CD14-positive monocyte (primary cell): Measurements from ENCODE around the gene FBXO2. TPM values are rescaled to one million over a fixed set of nuclear protein-coding genes. Genes with fewer than 3 reads are reported as not detected.

Experiments used
- DNase-seq, 3 donors: peaks; one replicate each; pipeline ENCODE4 v3.0.0-alpha.2; 2011 to 2022
- H2AFZ ChIP-seq: 2 replicates; pipeline ENCODE4 v1.6.0; 2012; ENCODE audit warnings: mild to moderate bottlenecking, low read depth, low read length, inconsistent platforms; ENCODE audit not compliant: insufficient read depth, poor library complexity, severe bottlenecking
- H3K27ac ChIP-seq, 2 donors: 1 replicate in 1 of 2; 2 replicates in 1 of 2; pipeline ENCODE4 v1.5.1; 2012 to 2013; ENCODE audit warnings: low read length in 2 of 2, control low read depth in 1 of 2, inconsistent platforms in 1 of 2, low read depth in 1 of 2, mild to moderate bottlenecking in 1 of 2
- H3K27me3 ChIP-seq, 2 donors: one replicate each; pipeline versions ENCODE4 v1.6.0 to v1.6.1; 2011 to 2013; ENCODE audit warnings: low read length in 2 of 2; ENCODE audit not compliant: control insufficient read depth in 2 of 2, insufficient read depth in 2 of 2
- H3K36me3 ChIP-seq, 2 donors: replicated peaks in 1 of 2; 1 replicate in 1 of 2; 2 replicates in 1 of 2; pipeline versions ENCODE4 v1.5.1 to v1.6.1; 2012 to 2013; ENCODE audit warnings: low read length in 2 of 2, control low read depth in 1 of 2, inconsistent platforms in 1 of 2, mild to moderate bottlenecking in 1 of 2; ENCODE audit not compliant: insufficient read depth in 2 of 2, control insufficient read depth in 1 of 2
- H3K4me1 ChIP-seq, 2 donors: 1 replicate in 1 of 2; 2 replicates in 1 of 2; pipeline versions ENCODE4 v1.5.1 to v1.6.1; 2012 to 2013; ENCODE audit warnings: low read length in 2 of 2, control low read depth in 1 of 2, inconsistent platforms in 1 of 2, mild to moderate bottlenecking in 1 of 2, moderate library complexity in 1 of 2; ENCODE audit not compliant: insufficient read depth in 2 of 2, control insufficient read depth in 1 of 2
- H3K4me2 ChIP-seq: replicated peaks from 2 replicates; pipeline ENCODE3; 2012; ENCODE audit warnings: low read length, moderate library complexity, mild to moderate bottlenecking; ENCODE audit not compliant: poor library complexity, severe bottlenecking; ENCODE audit errors: extremely low read depth
- H3K4me3 ChIP-seq, 3 experiments: fragments of 200-600 bp in 1 of 3; sonication (generic) in 1 of 3; replicated peaks in 1 of 3; 1 replicate in 2 of 3; 2 replicates in 1 of 3; pipeline ENCODE4 v1.5.1; 2011 to 2013; ENCODE audit warnings: low read length in 3 of 3, mild to moderate bottlenecking in 3 of 3, control low read depth in 2 of 3, low read depth in 2 of 3, inconsistent platforms in 1 of 3, moderate library complexity in 1 of 3
- H3K79me2 ChIP-seq: 2 replicates; pipeline ENCODE4 v1.6.0; 2012; ENCODE audit warnings: mild to moderate bottlenecking, control low read depth, inconsistent platforms, low read length, moderate library complexity; ENCODE audit not compliant: insufficient read depth
- H3K9ac ChIP-seq: 2 replicates; pipeline ENCODE4 v1.6.0; 2017; ENCODE audit warnings: low read length, mild to moderate bottlenecking; ENCODE audit not compliant: insufficient read depth, poor library complexity, severe bottlenecking
- H3K9me3 ChIP-seq, 2 donors: replicated peaks in 1 of 2; 1 replicate in 1 of 2; 2 replicates in 1 of 2; pipeline versions ENCODE4 v1.5.1 to v1.6.1; 2012 to 2013; ENCODE audit warnings: low read length in 2 of 2, control low read depth in 1 of 2; ENCODE audit not compliant: control insufficient read depth in 1 of 2, insufficient read depth in 1 of 2
- H4K20me1 ChIP-seq: 2 replicates; pipeline ENCODE4 v1.6.0; 2012; ENCODE audit warnings: mild to moderate bottlenecking, low read length, control low read depth, moderate library complexity; ENCODE audit not compliant: insufficient read depth
- H3K27ac Mint-ChIP-seq, 7 donors: one replicate each; pipeline ENCODE4 v1.8.0; 2020; ENCODE audit warnings: mild to moderate bottlenecking in 7 of 7, mixed read lengths in 7 of 7, moderate library complexity in 6 of 7, inconsistent platforms in 2 of 7
- H3K27me3 Mint-ChIP-seq, 3 donors: one replicate each; pipeline ENCODE4 v1.8.0; 2021 to 2022; ENCODE audit warnings: low read depth in 3 of 3, mild to moderate bottlenecking in 3 of 3, mixed read lengths in 3 of 3, moderate library complexity in 3 of 3, inconsistent platforms in 1 of 3
- H3K36me3 Mint-ChIP-seq, 2 donors: one replicate each; pipeline ENCODE4 v1.8.0; 2020; ENCODE audit warnings: mixed read lengths in 2 of 2, inconsistent platforms in 1 of 2, mild to moderate bottlenecking in 1 of 2
- H3K4me1 Mint-ChIP-seq: one replicate; pipeline ENCODE4 v1.8.0; 2020; ENCODE audit warnings: mild to moderate bottlenecking, mixed read lengths
- H3K4me3 Mint-ChIP-seq, 2 donors: one replicate each; pipeline ENCODE4 v1.8.0; 2020; ENCODE audit warnings: mild to moderate bottlenecking in 2 of 2, mixed read lengths in 2 of 2, moderate library complexity in 1 of 2
- H3K9me3 Mint-ChIP-seq, 7 donors: one replicate each; pipeline ENCODE4 v1.8.0; 2020 to 2022; ENCODE audit warnings: mixed read lengths in 7 of 7, mild to moderate bottlenecking in 6 of 7, moderate library complexity in 6 of 7, inconsistent platforms in 2 of 7
- CTCF ChIP-seq: fragments of 200-600 bp; IDR thresholded peaks from one replicate; pipeline ENCODE4 v1.8.0; 2022; ENCODE audit warnings: antibody characterized with exemption, mild to moderate bottlenecking
- WGBS: methylation state at CpG from one replicate; pipeline ENCODE4 v1.1.5; 2013; ENCODE audit warnings: missing lambda C conversion rate; ENCODE audit not compliant: insufficient coverage; 5-methylcytosine and 5-hydroxymethylcytosine counted together
- intact Hi-C, 2 donors: fragments of 100-400 bp; cut with micrococcal nuclease; formaldehyde crosslinking; loops; one replicate each; pipeline versions ENCODE4 v1.15.0 to v1.15.1; 2023
- polyA plus RNA-seq, 3 donors: library from polyadenylated mRNA; depleted of rRNA in 1 of 3; unstranded in 2 of 3; stranded (reverse) in 1 of 3; fragments of 300-500 nt in 2 of 3; fragments of >200 nt in 1 of 3; fragmentation: Illumina TruSeq in 2 of 3; gene quantifications; 1 replicate in 2 of 3; 2 replicates in 1 of 3; pipeline ENCODE4 v1.2.3, GENCODE V29; 2012 to 2021

Gene FBXO2
- polyA plus RNA-seq, 3 donors: 0.08 TPM; not detected in 2

- Histone ChIP-seq H2AFZ (no peak overlapping the region), H4K20me1 (no peaks in the 10 kb centered on the region), H3K27me3 (no peaks in the 10 kb centered on the region), H3K27ac (no peak overlapping the region), H3K9me3 (no peaks in the 10 kb centered on the region), H3K36me3 (no peaks in the 10 kb centered on the region), H3K4me1 (no peaks in the 10 kb centered on the region), H3K4me3 (no peak overlapping the region), H3K4me2 (no peak overlapping the region), H3K79me2 (no peaks in the 10 kb centered on the region), H3K9ac (no peak overlapping the region)
- Mint-ChIP-seq H3K4me3 (no peak overlapping the region), H3K9me3 (no peaks in the 10 kb centered on the region), H3K27ac (no peak overlapping the region), H3K4me1 (no peaks in the 10 kb centered on the region), H3K36me3 (no peaks in the 10 kb centered on the region), H3K27me3 (peaks cover 3 to 9% (median 3%) of the 10 kb centered on the region in 3 donors)
- intact Hi-C loops: no loop called here
- DNase-seq: no peak
- 88% methylated on average over 3 of the region's 5 CpGs for WGBS
- TF ChIP-seq CTCF: no peak
These were observed 33.3 kb downstream of the FBXO2 start for GRCh38 chr1:11620924-11621323.

GRCh38 chr1:11620405-11620804 is 33.8 kb downstream of the FBXO2 start:
- Histone ChIP-seq H3K27me3 (no peaks in the 10 kb centered on the region), H3K36me3 (no peaks in the 10 kb centered on the region), H3K4me3 (no peak overlapping the region), H3K79me2 (no peaks in the 10 kb centered on the region), H3K4me2 (no peak overlapping the region), H3K9ac (no peak overlapping the region), H3K9me3 (no peaks in the 10 kb centered on the region), H2AFZ (no peak overlapping the region), H3K27ac (no peak overlapping the region), H3K4me1 (no peaks in the 10 kb centered on the region), H4K20me1 (no peaks in the 10 kb centered on the region)
- Mint-ChIP-seq H3K27ac (no peak overlapping the region), H3K27me3 (peaks cover 3 to 5% (median 3%) of the 10 kb centered on the region in 3 donors), H3K9me3 (no peaks in the 10 kb centered on the region), H3K4me1 (no peaks in the 10 kb centered on the region), H3K4me3 (no peak overlapping the region), H3K36me3 (no peaks in the 10 kb centered on the region)
- intact Hi-C loops: no loop called here
- DNase-seq: no peak
- no peak for TF ChIP-seq CTCF
- WGBS: 61% methylated on average over 12 of the region's 12 CpGs
